ENCODE data around the gene TPK1.

The TPK1 gene

GRCh38 chr7:144835652-144836544 lies at the start of gene TPK1:
TSS of gene TPK1 (minus strand) at chr7:144836053. CDS start at chr7:144835602, 451 bp downstream.
- peak; percentile 88 for DNase-seq

GRCh38 chr7:144885478-144885877 lies 49.6 kb upstream of the TPK1 start:
- no peak for DNase-seq

- no peak for DNase-seq
These were observed 49.0 kb upstream of the TPK1 start for GRCh38 chr7:144884896-144885295.

GRCh38 chr7:144873316-144873845 lies 37.5 kb upstream of the TPK1 start:
- DNase-seq = no peak

GRCh38 chr7:144869082-144869481 lies 33.2 kb upstream of the TPK1 start:
- DNase-seq = no peak

- DNase-seq = no peak
These were observed 30.3 kb upstream of the TPK1 start for GRCh38 chr7:144866189-144866588.

- no peak for DNase-seq
These were observed 27.4 kb upstream of the TPK1 start for GRCh38 chr7:144863320-144863647.

GRCh38 chr7:144862612-144863319 lies 26.9 kb upstream of the TPK1 start:
- DNase-seq = no peak

GRCh38 chr7:144859739-144860138 lies 23.9 kb upstream of the TPK1 start:
- DNase-seq = no peak

- no peak for DNase-seq
These were observed 21.6 kb upstream of the TPK1 start for GRCh38 chr7:144857463-144857862.

- no peak for DNase-seq
These were observed 19.1 kb upstream of the TPK1 start for GRCh38 chr7:144854839-144855424.

GRCh38 chr7:144853542-144853941 lies 17.7 kb upstream of the TPK1 start:
- DNase-seq = no peak

GRCh38 chr7:144848078-144848477 lies 12.2 kb upstream of the TPK1 start:
- DNase-seq = no peak

- no peak for DNase-seq
These were observed 6.6 kb upstream of the TPK1 start for GRCh38 chr7:144842377-144842851.

GRCh38 chr7:144836545-144836842 lies 641 bp upstream of the TPK1 start:
- DNase-seq = no peak

GRCh38 chr7:144835155-144835611 lies 670 bp downstream of the TPK1 start:
- DNase-seq = peak; percentile 29

GRCh38 chr7:144834641-144835144 lies 1.2 kb downstream of the TPK1 start:
- DNase-seq = no peak

- DNase-seq = no peak
These were observed 5.0 kb downstream of the TPK1 start for GRCh38 chr7:144830811-144831210.

GRCh38 chr7:144830024-144830785 lies 5.6 kb downstream of the TPK1 start:
- DNase-seq = no peak

- no peak for DNase-seq
These were observed 8.2 kb downstream of the TPK1 start for GRCh38 chr7:144827621-144828020.

- DNase-seq = no peak
These were observed 9.6 kb downstream of the TPK1 start for GRCh38 chr7:144826208-144826607.

GRCh38 chr7:144824360-144824759 lies 11.5 kb downstream of the TPK1 start:
- DNase-seq = no peak

GRCh38 chr7:144822223-144822622 lies 13.6 kb downstream of the TPK1 start:
- DNase-seq = no peak

All from activated gamma-delta T cell treated with Interleukin-2 at 50 U/mL for 16 hours (primary cell).